GM12891 (cell line): ENCODE results near the gene SETBP1.

Experiments
- PAX5 ChIP-seq: IDR thresholded peaks from 2 replicates; pipeline ENCODE4 v1.6.1; 2011; ENCODE audit warnings: low read length, moderate library complexity, mild to moderate bottlenecking; ENCODE audit not compliant: insufficient read depth, severe bottlenecking
- POLR2A ChIP-seq: IDR thresholded peaks from 2 replicates; pipeline ENCODE4 v1.6.1; 2011; ENCODE audit warnings: low read depth, low read length, control low read depth
- POLR2AphosphoS5 ChIP-seq: IDR thresholded peaks from 2 replicates; pipeline ENCODE4 v1.6.1; 2011; ENCODE audit warnings: low read depth, low read length, control low read depth
- POU2F2 ChIP-seq: IDR thresholded peaks from 2 replicates; pipeline ENCODE4 v1.6.1; 2011; ENCODE audit warnings: low read depth, mild to moderate bottlenecking, control low read depth, low read length, moderate library complexity

DNA sequence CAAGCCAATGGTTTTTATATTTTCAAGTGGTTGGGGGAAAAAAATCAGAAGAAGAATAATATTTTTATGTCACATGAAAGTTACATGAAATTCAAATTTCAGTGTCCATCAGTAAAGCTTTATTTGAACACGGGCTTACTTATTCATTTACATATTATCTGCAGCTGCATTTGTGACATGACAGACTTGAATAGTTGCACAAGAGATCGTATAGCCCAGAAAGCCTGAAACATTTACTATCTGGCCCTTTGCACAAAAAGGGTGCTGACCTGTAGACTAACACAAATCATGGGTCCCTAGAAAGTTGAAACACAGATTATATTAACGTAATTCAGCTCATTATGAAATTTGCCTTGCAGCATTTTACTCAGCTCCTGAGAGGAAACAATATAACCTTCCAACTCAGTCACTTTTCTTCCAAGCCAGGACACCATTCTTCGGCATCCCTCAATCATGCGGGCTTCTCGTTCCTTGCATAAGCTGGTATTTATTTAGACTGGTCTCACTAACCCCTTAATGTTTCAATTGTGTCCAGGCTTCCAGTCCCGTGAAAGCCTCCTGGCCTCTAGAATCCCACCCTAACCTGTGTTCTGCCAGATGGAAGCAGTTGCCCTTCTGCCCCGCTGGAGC lies 402.7 kb downstream of the SETBP1 start:
- no peak for TF ChIP-seq POLR2A
- no peak for TF ChIP-seq POLR2AphosphoS5
- TF ChIP-seq PAX5, result no peak
- TF ChIP-seq POU2F2, result no peak
